Activated CD4-positive, alpha-beta T cell treated with anti-CD3 and anti-CD28 coated beads for 24 hours (primary cell): Measurements from ENCODE around the gene HBZ.
"Not testable (repeated sequence)": the region's sequence is repeated elsewhere in the genome, so short reads cannot be mapped to it uniquely, and the experiment has no call there.

Source experiments
- DNase-seq, 2 donors: peaks; one replicate each; pipeline ENCODE4 v3.0.0-alpha.2; 2020; ENCODE audit warnings: low read depth in 2 of 2

Gene HBZ

DNA sequence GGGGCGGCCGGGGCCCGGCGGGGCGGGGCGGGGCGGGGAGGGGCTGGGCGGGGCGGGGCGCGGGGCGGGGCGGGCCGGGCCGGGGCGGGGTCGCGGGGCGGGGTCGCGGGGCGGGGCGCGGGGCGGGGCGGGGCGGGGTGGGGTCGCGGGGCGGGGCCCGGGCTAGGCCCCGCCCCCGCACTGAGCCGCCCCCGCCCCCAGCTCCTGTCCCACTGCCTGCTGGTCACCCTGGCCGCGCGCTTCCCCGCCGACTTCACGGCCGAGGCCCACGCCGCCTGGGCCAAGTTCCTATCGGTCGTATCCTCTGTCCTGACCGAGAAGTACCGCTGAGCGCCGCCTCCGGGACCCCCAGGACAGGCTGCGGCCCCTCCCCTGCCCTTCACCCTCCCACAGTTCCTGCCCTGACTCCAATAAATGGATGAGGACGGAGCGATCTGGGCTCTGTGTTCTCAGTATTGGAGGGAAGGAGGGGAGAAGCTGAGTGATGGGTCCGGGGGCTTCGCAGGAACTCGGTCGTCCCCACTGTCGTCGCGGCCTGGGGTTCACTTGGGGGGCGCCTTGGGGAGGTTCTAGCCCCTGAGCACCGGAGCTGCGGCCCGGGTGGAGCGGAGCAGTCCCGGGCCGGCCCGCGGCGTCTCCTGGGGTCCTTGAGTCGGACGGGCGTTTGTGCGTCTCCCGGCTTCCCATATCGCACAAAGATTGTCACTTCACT, 12.5 kb downstream of the HBZ start:
- no peak for DNase-seq

DNA sequence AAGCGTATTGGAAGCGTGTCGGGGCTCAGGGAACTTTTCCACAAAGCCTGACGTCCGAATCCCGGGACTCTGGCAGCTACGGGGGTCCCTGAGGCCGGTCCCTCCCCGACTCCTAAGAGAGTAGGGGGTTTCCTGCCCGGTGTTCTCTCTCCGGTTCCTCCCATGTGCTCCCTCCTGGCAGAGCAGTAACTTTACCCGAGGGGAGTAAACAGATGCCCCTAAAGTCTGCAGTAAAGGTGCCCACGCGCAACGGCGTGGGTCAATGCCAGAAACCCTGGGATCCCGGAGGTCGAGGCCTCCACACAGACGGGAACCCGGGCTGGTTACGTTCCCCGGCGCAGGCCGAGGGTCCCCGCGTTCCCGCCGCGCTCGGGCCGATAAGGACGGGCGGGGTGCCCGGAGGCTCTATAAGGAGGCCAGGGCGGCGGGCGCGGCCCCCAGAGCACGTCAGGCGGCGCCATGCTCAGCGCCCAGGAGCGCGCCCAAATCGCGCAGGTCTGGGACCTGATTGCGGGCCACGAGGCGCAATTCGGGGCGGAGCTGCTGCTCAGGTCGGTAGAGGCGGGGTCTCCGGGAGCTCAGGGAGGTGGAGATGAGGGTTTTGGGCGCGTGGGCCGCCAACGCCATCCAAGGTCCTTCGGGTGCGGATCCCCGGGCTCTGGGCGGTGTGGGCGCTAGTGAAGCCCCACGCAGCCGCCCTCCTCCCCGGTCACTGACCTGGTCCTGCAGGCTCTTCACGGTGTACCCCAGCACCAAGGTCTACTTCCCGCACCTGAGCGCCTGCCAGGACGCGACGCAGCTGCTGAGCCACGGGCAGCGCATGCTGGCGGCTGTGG, 13.3 kb downstream of the HBZ start, which contains the start of gene HBM:
Gene HBM (plus strand): TSS at position 440 of the 836 bp plus-strand sequence. CDS start 20 bp downstream, at position 460.
- no peak for DNase-seq

DNA sequence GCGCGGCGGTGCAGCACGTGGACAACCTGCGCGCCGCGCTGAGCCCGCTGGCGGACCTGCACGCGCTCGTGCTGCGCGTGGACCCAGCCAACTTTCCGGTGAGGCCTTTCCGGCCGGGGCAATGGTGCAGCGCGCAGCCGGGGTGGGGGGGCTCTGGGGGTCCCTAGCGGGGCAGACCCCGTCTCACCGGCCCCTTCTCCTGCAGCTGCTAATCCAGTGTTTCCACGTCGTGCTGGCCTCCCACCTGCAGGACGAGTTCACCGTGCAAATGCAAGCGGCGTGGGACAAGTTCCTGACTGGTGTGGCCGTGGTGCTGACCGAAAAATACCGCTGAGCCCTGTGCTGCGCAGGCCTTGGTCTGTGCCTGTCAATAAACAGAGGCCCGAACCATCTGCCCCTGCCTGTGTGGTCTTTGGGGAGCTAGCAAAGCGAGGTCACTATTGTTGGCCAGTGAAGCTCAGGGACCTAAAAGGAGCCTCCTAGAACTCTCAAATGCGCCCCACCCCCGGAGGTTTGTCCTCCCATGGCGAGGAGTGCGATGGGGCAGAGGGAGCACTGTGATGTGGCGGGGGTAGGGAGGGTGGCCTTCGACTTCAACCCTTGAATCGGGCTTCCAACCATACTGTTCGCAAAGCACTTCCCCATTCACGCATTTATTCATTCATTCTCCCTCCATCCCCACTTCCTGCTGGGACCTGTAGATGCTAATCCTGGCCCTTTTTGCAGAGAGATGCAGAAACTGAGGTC, 14.1 kb downstream of the HBZ start:
- no peak for DNase-seq

DNA sequence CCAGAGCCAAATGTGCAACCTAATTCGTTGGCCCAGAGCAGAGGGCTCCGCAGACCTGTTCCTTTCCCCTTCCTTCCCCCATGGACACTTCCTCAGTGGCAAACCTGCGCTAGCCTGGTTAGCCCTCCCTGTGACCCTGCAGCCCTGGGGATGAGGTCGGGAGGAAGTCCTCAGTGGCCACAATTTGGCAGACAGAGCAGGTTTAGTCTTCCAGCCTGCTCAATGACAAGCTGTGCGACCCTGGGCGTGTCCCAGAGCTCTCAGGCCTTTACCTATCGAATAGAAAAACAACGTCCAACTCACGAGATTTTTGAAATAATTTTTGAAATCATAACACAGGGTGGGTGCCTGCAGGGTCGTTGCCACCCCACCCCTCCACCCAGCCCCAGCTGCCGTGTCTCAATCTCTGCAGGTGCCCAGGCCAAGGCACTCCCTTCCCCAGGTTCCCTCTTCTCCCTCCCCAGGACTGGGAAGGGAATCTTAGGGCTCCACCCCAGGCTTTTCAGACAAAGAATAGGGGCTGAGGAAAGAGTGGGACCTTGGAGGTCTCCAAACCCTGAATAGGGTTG, 14.8 kb downstream of the HBZ start:
- no peak for DNase-seq

DNA sequence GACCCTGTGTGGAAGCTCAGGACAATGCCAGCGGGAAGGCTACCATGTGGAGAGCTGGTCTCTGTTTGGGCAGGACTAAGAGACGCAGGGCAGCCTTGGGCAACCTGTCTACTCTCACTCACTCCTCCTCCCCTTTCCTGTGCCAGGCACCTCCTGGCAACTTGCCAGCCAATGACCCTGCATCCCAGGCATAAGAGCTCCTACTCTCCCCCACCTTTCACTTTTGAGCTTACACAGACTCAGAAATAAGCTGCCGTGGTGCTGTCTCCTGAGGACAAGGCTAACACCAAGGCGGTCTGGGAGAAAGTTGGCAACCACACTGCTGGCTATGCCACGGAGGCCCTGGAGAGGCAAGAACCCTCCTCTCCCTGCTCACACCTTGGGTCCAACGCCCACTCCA, 16.0 kb downstream of the HBZ start:
- DNase-seq: no peak

- no peak for DNase-seq
Observed at GRCh38 chr16:169014-169413, 16.6 kb downstream of the HBZ start.

- not testable (repeated sequence) for DNase-seq
Observed at GRCh38 chr16:170088-170507, 17.7 kb downstream of the HBZ start.

- DNase-seq: no peak
Observed at GRCh38 chr16:170788-171187, 18.3 kb downstream of the HBZ start.

GRCh38 chr16:172374-172941, 20.0 kb downstream of the HBZ start, which contains the start of gene HBA2:
TSS of gene HBA2 (plus strand) at chr16:172876. CDS start at chr16:172913, 37 bp downstream.
- not testable (repeated sequence) for DNase-seq

DNA sequence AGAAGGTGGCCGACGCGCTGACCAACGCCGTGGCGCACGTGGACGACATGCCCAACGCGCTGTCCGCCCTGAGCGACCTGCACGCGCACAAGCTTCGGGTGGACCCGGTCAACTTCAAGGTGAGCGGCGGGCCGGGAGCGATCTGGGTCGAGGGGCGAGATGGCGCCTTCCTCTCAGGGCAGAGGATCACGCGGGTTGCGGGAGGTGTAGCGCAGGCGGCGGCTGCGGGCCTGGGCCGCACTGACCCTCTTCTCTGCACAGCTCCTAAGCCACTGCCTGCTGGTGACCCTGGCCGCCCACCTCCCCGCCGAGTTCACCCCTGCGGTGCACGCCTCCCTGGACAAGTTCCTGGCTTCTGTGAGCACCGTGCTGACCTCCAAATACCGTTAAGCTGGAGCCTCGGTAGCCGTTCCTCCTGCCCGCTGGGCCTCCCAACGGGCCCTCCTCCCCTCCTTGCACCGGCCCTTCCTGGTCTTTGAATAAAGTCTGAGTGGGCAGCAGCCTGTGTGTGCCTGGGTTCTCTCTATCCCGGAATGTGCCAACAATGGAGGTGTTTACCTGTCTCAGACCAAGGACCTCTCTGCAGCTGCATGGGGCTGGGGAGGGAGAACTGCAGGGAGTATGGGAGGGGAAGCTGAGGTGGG, 20.9 kb downstream of the HBZ start:
- not testable (repeated sequence) for DNase-seq

GRCh38 chr16:173928-174769, 21.7 kb downstream of the HBZ start:
- DNase-seq: not testable (repeated sequence)

DNA sequence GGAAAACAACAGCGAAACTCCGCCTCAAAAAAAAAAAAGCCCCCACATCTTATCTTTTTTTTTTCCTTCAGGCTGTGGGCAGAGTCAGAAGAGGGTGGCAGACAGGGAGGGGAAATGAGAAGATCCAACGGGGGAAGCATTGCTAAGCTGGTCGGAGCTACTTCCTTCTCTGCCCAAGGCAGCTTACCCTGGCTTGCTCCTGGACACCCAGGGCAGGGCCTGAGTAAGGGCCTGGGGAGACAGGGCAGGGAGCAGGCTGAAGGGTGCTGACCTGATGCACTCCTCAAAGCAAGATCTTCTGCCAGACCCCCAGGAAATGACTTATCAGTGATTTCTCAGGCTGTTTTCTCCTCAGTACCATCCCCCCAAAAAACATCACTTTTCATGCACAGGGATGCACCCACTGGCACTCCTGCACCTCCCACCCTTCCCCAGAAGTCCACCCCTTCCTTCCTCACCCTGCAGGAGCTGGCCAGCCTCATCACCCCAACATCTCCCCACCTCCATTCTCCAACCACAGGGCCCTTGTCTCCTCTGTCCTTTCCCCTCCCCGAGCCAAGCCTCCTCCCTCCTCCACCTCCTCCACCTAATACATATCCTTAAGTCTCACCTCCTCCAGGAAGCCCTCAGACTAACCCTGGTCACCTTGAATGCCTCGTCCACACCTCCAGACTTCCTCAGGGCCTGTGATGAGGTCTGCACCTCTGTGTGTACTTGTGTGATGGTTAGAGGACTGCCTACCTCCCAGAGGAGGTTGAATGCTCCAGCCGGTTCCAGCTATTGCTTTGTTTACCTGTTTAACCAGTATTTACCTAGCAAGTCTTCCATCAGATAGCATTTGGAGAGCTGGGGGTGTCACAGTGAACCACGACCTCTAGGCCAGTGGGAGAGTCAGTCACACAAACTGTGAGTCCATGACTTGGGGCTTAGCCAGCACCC, 22.8 kb downstream of the HBZ start:
- DNase-seq: no peak

DNA sequence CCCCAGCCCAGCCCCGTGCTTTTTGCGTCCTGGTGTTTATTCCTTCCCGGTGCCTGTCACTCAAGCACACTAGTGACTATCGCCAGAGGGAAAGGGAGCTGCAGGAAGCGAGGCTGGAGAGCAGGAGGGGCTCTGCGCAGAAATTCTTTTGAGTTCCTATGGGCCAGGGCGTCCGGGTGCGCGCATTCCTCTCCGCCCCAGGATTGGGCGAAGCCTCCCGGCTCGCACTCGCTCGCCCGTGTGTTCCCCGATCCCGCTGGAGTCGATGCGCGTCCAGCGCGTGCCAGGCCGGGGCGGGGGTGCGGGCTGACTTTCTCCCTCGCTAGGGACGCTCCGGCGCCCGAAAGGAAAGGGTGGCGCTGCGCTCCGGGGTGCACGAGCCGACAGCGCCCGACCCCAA, 23.6 kb downstream of the HBZ start:
- DNase-seq: not testable (repeated sequence)

DNA sequence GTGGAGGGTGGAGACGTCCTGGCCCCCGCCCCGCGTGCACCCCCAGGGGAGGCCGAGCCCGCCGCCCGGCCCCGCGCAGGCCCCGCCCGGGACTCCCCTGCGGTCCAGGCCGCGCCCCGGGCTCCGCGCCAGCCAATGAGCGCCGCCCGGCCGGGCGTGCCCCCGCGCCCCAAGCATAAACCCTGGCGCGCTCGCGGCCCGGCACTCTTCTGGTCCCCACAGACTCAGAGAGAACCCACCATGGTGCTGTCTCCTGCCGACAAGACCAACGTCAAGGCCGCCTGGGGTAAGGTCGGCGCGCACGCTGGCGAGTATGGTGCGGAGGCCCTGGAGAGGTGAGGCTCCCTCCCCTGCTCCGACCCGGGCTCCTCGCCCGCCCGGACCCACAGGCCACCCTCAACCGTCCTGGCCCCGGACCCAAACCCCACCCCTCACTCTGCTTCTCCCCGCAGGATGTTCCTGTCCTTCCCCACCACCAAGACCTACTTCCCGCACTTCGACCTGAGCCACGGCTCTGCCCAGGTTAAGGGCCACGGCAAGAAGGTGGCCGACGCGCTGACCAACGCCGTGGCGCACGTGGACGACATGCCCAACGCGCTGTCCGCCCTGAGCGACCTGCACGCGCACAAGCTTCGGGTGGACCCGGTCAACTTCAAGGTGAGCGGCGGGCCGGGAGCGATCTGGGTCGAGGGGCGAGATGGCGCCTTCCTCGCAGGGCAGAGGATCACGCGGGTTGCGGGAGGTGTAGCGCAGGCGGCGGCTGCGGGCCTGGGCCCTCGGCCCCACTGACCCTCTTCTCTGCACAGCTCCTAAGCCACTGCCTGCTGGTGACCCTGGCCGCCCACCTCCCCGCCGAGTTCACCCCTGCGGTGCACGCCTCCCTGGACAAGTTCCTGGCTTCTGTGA, 24.3 kb downstream of the HBZ start, which contains the start of gene HBA1:
Gene HBA1 (plus strand): TSS at position 204 of the 906 bp plus-strand sequence. CDS start 37 bp downstream, at position 241.
- not testable (repeated sequence) for DNase-seq

DNA sequence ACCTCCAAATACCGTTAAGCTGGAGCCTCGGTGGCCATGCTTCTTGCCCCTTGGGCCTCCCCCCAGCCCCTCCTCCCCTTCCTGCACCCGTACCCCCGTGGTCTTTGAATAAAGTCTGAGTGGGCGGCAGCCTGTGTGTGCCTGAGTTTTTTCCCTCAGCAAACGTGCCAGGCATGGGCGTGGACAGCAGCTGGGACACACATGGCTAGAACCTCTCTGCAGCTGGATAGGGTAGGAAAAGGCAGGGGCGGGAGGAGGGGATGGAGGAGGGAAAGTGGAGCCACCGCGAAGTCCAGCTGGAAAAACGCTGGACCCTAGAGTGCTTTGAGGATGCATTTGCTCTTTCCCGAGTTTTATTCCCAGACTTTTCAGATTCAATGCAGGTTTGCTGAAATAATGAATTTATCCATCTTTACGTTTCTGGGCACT, 25.0 kb downstream of the HBZ start:
- no peak for DNase-seq

DNA sequence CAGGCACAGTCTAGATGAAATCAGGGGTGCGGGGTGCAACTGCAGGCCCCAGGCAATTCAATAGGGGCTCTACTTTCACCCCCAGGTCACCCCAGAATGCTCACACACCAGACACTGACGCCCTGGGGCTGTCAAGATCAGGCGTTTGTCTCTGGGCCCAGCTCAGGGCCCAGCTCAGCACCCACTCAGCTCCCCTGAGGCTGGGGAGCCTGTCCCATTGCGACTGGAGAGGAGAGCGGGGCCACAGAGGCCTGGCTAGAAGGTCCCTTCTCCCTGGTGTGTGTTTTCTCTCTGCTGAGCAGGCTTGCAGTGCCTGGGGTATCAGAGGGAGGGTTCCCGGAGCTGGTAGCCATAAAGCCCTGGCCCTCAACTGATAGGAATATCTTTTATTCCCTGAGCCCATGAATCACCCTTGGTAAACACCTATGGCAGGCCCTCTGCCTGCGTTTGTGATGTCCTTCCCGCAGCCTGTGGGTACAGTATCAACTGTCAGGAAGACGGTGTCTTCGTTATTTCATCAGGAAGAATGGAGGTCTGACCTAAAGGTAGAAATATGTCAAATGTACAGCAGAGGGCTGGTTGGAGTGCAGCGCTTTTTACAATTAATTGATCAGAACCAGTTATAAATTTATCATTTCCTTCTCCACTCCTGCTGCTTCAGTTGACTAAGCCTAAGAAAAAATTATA, 25.7 kb downstream of the HBZ start:
- no peak for DNase-seq

GRCh38 chr16:178668-179015, 26.2 kb downstream of the HBZ start:
- no peak for DNase-seq
